Cerebellar cortex (tissue), 1 donor: Measurements from ENCODE around the gene PARD6B.
"Not testable (repeated sequence)": the region's sequence is repeated elsewhere in the genome, so short reads cannot be mapped to it uniquely, and the experiment has no call there.

Experiments used
- DNase-seq: peaks from one replicate; pipeline ENCODE4 v3.0.0-alpha.2; 2015; ENCODE audit warnings: low spot score

PARD6B gene

GRCh38 chr20:50799890-50800550 lies 68.6 kb downstream of the PARD6B start:
- DNase-seq, result no peak

GRCh38 chr20:50800986-50801746 lies 69.8 kb downstream of the PARD6B start:
- not testable (repeated sequence) for DNase-seq

GRCh38 chr20:50801747-50802125 lies 70.4 kb downstream of the PARD6B start:
- no peak for DNase-seq

- DNase-seq, result no peak
These were observed 70.9 kb downstream of the PARD6B start for GRCh38 chr20:50802289-50802688.

GRCh38 chr20:50804437-50805348 lies 73.3 kb downstream of the PARD6B start:
- no peak for DNase-seq

GRCh38 chr20:50805349-50805684 lies 73.9 kb downstream of the PARD6B start:
- DNase-seq, result no peak

GRCh38 chr20:50806126-50806768 lies 74.9 kb downstream of the PARD6B start:
- DNase-seq, result no peak
